Muscle of back (tissue), 13 donors: Measurements from ENCODE around the gene TRNT1. TPM values are rescaled to one million over a fixed set of nuclear protein-coding genes. Genes with fewer than 3 reads are reported as not detected.
A peak's percentile ranks its signal among the peaks of the same experiment; 100 is the strongest.

ENCODE experiments used
- DNase-seq, 3 donors: peaks; one replicate each; pipeline versions ENCODE4 v3.0.0 to v3.0.0-alpha.2; 2013
- long read RNA-seq, 9 donors: transcript quantifications; one replicate each; lab custom pipeline, GENCODE V29; 2026
- polyA plus RNA-seq, 10 donors: library from polyadenylated mRNA; unstranded; fragments of 120-200 nt; gene quantifications; one replicate each; pipeline ENCODE4 v1.2.1, GENCODE V29; 2013; ENCODE audit not compliant: insufficient read length in 10 of 10

TRNT1 gene
- polyA plus RNA-seq: 10 to 100 TPM; 13.4 to 23.6 (median 18.1) TPM
- long read RNA-seq, donor 1, partial matches to known transcripts: 0 of 7 reads
- long read RNA-seq, donor 1, other reads (novel, unspliced or antisense): 5 of 7 reads
- long read RNA-seq, donor 2, partial matches to known transcripts: 0 of 4 reads
- long read RNA-seq, donor 2, other reads (novel, unspliced or antisense): 0 of 4 reads
- long read RNA-seq, donor 3: 0 reads
- long read RNA-seq, donor 4, partial matches to known transcripts: 5 of 17 reads
- long read RNA-seq, donor 4, other reads (novel, unspliced or antisense): 9 of 17 reads
- long read RNA-seq, donor 5, transcript TRNT1-201 (8 exons, 2,276 nt): major isoform, 6 of 36 reads
- long read RNA-seq, donor 5, partial matches to known transcripts: 20 of 36 reads
- long read RNA-seq, donor 5, other reads (novel, unspliced or antisense): 10 of 36 reads
- long read RNA-seq, donor 6, partial matches to known transcripts: 0 of 3 reads
- long read RNA-seq, donor 6, other reads (novel, unspliced or antisense): 0 of 3 reads
- long read RNA-seq, donor 7, partial matches to known transcripts: 0 of 11 reads
- long read RNA-seq, donor 7, other reads (novel, unspliced or antisense): 9 of 11 reads
- long read RNA-seq, donor 8, partial matches to known transcripts: 13 of 21 reads
- long read RNA-seq, donor 8, other reads (novel, unspliced or antisense): 7 of 21 reads
- long read RNA-seq, donor 9: 0 reads

DNA sequence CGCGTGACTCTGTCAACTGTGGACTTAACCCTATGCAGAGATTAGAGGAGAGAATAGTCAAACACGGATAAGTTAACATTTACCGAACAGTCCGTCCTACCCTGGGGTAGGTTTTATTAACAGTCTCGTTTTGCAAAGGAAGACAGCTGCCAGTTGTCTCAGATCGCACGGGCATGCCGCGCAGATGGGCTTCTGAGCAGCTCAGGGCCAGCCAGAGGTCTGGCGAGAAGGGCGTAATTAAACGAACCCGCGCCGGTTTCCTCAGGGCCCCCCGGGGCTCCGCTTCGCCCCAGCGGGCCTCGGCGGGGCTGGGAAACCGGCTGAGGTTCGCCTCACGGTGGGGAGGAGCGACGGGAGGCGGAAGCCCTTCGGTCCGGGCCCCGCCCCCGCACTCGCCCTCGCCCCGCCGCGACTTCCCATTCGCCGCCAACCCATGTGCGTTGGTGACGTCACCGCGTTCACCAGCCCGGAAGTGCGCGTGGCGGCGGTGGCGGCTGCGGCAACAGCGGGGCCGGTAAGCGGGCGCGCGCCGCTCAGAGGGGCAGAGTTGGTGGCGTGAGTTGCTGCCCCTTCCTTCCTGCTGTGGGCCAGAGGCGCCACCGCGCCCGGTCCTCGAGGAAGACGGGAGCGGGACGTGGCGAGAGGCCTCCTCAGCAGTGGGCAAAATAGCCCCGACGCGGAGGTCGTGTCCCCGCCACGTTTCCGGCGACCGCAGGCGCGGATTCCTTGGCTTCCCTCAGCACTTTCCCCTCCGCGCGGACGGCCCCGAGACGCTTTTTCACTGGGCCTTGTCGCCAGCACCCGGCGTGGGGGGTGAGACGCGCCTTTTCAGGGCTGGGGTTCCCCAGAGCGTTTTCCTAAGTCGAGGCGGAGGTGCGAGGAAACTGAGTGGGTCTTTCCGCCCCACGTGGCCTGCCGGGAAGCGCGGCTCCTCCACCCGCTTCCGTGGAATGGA, at the start of gene TRNT1:
TSS of gene TRNT1 (plus strand) at position 464 of the 955 bp plus-strand sequence. CDS start 2,101 bp downstream, outside the sequence.
- peak; percentile 93 to 98 (median 96) for DNase-seq

DNA sequence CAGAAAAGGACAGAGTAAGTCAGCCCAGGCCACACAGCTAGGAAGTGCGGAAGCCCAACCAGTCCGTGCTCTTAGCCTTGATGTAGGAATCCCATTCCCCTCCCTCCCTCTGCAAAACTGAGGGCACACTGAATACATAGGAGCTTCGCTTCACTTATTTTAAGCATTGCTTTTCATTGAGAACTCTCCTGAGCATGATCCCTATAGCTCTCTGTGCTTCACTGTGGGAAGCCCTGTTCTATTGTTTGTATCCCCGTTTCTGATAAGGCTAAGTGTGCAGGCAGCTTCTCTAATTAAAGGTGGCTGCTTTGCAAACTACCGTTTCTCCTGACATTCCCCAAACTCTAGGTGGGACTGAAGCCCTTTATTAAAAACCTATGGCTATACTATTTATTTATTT, 46.4 kb upstream of the TRNT1 start:
- DNase-seq: no peak

GRCh38 chr3:3081381-3082233, 45.1 kb upstream of the TRNT1 start:
- DNase-seq: no peak

DNA sequence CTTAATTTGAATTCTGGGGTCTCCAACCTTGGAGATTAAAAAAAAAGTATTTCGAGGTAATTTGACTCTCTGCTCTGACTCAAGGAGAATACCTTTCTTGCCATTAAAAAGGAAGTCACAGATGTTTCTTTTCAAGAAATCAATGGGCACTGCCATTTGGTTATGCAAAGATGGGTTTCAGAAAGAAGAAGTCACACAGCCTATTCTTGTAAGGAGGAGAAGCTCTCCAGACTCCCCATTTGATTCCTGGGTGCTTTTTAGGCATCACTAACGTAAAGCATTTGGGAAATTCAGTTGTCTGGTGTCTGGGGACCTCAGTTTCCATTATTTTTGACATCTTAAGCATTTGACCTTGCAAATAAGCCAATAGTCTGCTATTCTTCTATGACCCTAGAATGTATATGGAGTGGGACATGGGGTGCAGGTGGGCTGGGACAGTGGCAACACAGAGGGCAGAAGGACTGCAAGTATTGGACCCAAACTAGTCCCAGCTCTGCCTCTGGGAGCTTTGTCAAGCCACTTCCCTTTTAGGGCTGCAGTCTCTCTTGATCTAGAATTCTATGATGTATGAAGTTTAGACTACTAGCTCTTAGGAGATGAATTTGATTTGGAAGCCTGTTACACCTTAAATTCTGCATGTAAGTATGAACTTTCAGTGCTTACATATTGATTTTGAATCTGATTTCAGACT, 44.4 kb upstream of the TRNT1 start:
- no peak for DNase-seq

GRCh38 chr3:3084890-3085289, 41.9 kb upstream of the TRNT1 start:
- no peak for DNase-seq

- DNase-seq: no peak
Measured at GRCh38 chr3:3085782-3086181, 41.0 kb upstream of the TRNT1 start.

DNA sequence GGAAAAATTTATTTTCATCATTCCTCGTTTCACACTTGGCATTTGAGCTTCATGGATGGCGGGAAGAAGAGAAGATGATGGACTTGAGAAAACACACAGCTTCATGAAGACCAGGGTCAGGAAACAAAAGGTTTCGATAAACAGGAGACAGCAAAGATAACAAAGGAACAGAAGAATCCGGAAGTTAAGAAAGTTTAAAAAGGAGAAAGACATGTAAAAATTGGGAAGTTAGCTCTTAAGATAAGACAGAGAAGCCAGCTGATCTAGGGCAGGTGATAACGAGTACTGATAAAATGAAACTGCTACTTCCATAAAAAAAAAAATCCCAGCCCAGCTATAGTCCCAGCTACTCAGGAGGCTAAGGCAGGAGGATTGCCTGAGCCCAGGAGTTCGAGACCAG, 40.5 kb upstream of the TRNT1 start:
- DNase-seq: no peak

DNA sequence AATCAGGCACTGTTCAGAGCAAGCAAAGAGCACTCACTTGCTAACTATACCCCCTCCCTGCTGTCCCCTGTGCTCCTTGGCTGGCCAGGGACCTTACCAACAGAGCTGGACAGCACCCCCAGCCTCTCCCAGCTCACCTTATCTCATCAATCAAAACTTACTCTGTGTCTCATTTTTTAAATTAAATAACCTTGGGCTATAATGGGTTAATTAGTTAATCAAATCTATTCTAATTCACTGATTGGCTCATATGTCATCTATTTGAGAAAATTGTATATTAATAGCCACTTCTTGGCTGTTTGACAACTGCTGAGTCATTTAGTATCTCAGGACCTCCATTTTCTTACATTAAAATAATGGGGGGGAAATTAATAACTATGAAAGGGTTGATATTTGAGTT, 39.5 kb upstream of the TRNT1 start:
- no peak for DNase-seq

DNA sequence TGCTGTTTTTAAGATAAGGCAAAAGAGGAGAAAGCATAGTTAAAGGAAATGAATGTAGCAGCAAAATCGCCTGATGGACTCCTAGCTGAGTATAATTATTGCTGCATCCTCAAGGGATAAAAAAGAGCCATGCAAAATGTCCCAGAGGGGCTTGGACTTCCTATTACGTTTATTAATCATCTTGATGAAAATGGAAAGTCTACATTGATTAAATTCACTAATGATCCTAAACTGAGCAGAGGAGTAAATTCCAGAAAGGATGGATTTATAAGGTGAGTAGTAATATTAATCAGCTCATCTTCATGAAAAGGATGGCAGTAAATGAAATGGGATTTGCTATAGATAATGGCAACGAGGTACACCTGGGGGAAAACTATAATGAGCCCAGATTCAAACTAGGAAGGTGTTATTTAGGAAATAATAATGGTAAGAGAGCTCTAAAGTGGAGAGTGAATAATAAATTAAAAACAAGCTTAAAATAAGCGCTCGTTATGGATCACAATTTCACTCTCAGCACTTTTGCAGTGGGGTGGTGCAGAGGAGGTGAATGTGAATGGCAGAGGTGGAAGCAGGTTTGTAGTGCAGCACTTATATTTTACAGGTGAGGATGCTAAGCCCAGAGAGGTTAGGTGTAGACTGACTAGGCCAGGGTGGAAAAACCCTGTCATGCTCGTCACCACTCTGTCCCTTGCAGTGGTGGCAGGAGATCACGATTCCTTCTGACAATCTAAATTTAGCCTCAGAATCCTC, 38.8 kb upstream of the TRNT1 start:
- no peak for DNase-seq

DNA sequence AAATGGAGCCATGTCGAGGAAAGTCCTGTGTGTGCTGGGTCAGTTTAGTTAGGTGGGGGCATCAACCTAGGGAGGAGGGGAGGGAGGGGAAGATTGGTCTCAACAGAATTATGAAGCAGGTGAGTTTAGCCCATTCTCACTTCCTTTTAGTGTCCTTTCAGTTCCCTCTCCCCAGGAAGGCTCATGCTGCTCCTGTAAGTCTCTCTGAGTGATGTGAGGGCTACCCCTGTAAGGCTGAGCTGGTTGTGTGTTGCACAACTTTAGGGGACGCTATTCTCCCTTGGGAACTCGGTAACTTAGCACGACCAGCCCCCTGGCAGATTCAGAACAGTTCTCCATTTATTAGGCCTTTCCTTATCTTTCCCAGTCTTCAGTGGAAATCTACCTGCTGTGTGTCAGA, 37.7 kb upstream of the TRNT1 start:
- no peak for DNase-seq

- no peak for DNase-seq
Measured at GRCh38 chr3:3097958-3098357, 28.8 kb upstream of the TRNT1 start.

DNA sequence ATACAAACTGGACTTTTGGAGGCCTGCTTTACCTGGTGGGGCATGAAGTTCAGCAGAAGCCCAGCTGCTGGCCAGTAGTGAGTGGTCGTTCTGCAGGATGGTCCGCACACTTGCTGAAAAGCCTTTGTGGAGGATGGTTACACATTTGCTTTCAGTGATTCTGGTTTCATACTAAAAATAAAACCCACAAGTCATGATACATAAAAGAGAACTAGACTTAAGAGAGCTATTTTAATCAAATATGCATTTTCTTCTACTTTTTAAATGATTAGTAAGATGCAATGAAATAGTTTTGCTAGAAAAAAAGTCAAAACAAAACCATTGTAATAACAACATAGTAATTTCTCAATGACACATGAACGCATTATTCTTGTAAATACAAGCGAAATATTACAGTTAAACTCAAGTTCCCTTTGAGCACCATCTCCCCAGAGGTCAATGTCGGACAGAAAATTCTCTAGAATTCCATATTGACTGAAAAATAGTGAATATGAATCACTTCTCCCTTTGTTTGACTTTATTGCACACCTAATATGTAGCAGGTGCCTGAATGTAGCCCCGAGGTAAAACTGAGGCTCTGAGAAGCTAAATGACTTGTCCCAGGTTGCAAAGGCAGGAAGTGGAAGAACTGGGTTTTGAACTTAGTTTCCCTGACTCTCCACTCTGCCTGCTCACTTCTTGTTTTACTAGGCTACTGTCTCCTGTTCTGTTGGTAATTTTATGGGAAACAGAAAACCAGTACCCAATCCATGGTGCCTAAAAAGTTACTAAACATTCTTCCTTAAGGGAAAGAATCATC, 24.9 kb upstream of the TRNT1 start:
- no peak for DNase-seq

DNA sequence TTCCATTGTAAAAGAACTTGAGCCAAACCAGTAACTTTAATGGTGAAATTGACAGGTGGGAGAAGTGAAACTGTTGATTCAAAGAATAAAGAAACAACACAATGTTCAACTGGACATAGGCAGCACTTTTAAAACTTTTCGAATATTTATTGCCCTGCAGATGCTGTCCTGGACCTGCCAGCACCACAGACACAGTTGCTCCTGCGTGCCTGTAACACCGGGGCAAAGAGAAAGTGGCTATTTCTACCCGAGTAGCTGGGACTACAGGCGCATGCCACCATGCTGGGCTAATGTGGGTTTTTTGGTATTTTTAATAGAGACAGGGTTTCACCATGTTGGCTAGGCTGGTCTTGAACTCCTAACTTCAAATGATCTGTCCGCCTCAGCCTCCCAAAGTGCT, 24.0 kb upstream of the TRNT1 start:
- DNase-seq: no peak

DNA sequence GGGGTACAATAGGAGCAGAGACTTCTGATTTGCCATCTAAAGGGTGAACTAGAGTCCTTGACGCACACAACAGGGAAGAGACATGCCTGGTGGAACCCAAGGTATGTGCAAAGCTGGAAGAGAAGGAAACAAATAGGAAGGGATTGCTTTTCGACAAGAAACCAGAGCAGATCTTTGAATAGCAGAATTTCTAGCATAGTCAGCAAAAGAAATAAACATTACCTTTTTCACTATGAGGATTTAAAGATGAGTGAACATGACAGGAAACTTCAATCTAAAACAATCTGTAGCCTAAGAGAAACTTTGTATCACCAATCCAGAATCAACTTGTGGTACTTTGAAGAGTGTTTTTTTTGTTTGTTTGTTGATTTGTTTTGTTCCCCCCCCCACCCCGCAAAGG, 21.5 kb upstream of the TRNT1 start:
- DNase-seq: no peak

- no peak for DNase-seq
Measured at GRCh38 chr3:3105815-3106214, 20.9 kb upstream of the TRNT1 start.

- DNase-seq: no peak
Measured at GRCh38 chr3:3107181-3107580, 19.6 kb upstream of the TRNT1 start.

- no peak for DNase-seq
Measured at GRCh38 chr3:3107858-3108257, 18.9 kb upstream of the TRNT1 start.

GRCh38 chr3:3109407-3110298, 17.1 kb upstream of the TRNT1 start:
- no peak for DNase-seq
